H1 (cell line): ENCODE results near the gene PEAK1.

Experiments
- POLR2AphosphoS5 ChIP-seq: IDR thresholded peaks from 2 replicates; pipeline ENCODE4 v1.6.1; 2011; ENCODE audit warnings: low read depth, low read length
- SP2 ChIP-seq: IDR thresholded peaks from 2 replicates; pipeline ENCODE4 v1.6.1; 2012; ENCODE audit warnings: mild to moderate bottlenecking, low read length, inconsistent platforms
- TF ChIP-seq, protein P1 (sequence below), 3 experiments: IDR thresholded peaks; 1 replicate in 2 of 3; 2 replicates in 1 of 3; pipeline versions ENCODE4 v1.5.1 to v1.6.1; 2011; ENCODE audit warnings: low read length in 3 of 3, mild to moderate bottlenecking in 3 of 3, inconsistent platforms in 2 of 3, low read depth in 1 of 3, moderate library complexity in 1 of 3; ENCODE audit not compliant: insufficient read depth in 1 of 3; ENCODE audit errors: control extremely low read depth in 1 of 3

DNA sequence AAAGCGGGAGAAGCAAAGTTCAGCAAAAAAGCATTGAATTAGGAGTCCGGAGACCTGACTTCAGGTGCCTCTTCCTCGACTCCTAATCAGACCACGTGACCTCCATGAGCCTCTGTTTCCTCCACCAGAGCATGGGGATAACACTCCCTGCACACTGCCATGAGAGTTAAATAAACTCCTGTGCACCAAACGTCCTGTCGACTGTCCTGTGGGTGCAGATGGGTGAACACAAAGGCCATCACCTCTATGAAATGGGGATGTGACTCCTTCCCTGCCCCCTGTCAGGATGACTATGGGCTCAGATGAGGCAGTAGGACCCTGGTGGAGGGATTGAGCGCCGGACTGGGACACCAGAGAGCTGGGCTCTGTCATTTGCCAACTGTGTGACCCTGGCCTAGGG, 335.5 kb downstream of the PEAK1 start:
- TF ChIP-seq POLR2AphosphoS5 (no peak), SP2 (no peak)
- TF ChIP-seq, protein P1, sequence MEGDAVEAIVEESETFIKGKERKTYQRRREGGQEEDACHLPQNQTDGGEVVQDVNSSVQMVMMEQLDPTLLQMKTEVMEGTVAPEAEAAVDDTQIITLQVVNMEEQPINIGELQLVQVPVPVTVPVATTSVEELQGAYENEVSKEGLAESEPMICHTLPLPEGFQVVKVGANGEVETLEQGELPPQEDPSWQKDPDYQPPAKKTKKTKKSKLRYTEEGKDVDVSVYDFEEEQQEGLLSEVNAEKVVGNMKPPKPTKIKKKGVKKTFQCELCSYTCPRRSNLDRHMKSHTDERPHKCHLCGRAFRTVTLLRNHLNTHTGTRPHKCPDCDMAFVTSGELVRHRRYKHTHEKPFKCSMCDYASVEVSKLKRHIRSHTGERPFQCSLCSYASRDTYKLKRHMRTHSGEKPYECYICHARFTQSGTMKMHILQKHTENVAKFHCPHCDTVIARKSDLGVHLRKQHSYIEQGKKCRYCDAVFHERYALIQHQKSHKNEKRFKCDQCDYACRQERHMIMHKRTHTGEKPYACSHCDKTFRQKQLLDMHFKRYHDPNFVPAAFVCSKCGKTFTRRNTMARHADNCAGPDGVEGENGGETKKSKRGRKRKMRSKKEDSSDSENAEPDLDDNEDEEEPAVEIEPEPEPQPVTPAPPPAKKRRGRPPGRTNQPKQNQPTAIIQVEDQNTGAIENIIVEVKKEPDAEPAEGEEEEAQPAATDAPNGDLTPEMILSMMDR (IDR thresholded peaks at IDR 0.05; ENCODE audit: control extremely low read depth in 1 of 3, insufficient read depth in 1 of 3, low read depth in 1 of 3, low read length in 3 of 3): no peak
